ENCODE results near the gene UCP2.

DNA sequence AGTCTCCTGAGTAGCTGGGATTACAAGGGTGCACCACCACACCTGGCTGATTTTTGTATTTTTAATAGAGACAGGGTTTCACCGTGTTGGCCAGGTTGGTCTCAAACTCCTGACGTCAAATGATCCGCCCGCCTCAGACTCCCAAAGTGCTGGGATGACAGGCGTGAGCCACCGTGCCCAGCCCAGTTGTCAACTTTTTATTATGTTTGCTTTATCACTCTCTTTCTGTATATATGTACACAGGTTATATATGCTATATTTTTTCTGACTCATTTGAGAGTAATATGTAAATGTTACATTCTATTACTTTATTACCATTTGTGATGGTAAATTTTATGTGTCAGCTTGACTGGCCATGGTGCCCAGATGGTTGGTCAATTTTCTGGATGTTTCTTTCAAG is 50.7 kb downstream of the UCP2 start:
- TF ChIP-seq POLR2AphosphoS5 (IDR thresholded peaks at IDR 0.05) (no peak), POLR2A (IDR thresholded peaks at IDR 0.05) (no peak), EP300 (IDR thresholded peaks at IDR 0.05) (no peak)
- TF ChIP-seq, protein P1, sequence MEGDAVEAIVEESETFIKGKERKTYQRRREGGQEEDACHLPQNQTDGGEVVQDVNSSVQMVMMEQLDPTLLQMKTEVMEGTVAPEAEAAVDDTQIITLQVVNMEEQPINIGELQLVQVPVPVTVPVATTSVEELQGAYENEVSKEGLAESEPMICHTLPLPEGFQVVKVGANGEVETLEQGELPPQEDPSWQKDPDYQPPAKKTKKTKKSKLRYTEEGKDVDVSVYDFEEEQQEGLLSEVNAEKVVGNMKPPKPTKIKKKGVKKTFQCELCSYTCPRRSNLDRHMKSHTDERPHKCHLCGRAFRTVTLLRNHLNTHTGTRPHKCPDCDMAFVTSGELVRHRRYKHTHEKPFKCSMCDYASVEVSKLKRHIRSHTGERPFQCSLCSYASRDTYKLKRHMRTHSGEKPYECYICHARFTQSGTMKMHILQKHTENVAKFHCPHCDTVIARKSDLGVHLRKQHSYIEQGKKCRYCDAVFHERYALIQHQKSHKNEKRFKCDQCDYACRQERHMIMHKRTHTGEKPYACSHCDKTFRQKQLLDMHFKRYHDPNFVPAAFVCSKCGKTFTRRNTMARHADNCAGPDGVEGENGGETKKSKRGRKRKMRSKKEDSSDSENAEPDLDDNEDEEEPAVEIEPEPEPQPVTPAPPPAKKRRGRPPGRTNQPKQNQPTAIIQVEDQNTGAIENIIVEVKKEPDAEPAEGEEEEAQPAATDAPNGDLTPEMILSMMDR (IDR thresholded peaks at IDR 0.05): no peak
